Suppressor macrophage (primary cell): Measurements from ENCODE around the gene CACYBP.

ENCODE experiments used
- DNase-seq, 4 experiments: peaks; one replicate each; pipeline ENCODE4 v3.0.0-alpha.2; 2020 to 2022
- total RNA-seq, 17 experiments: gene quantifications; one replicate each; lab custom pipeline; 2026; ENCODE audit warnings: mixed read lengths in 6 of 17, inconsistent platforms in 3 of 17; lab: John Stamatoyannopoulos, UW

CACYBP gene
- total RNA-seq = 23.7 to 110 (median 67.4) reads per million in 17 experiments

GRCh38 chr1:174999936-175000696 is at the start of gene CACYBP:
CACYBP (plus strand) TSS chr1:174999947; CDS start chr1:175000181, 234 bp downstream.
- DNase-seq = peak in 2 of 4 experiments; percentile 50 to 52

- peak in 3 of 4 experiments; percentile 43 to 67 (median 53) for DNase-seq
These were observed 46.3 kb upstream of the CACYBP start for GRCh38 chr1:174953285-174954072.

- no peak for DNase-seq
These were observed 45.7 kb upstream of the CACYBP start for GRCh38 chr1:174954073-174954460.

- peak in 2 of 4 experiments; percentile 23 to 39 for DNase-seq
These were observed 44.8 kb upstream of the CACYBP start for GRCh38 chr1:174954671-174955669.

- DNase-seq = no peak
These were observed 43.7 kb upstream of the CACYBP start for GRCh38 chr1:174956086-174956485.

GRCh38 chr1:174956976-174957375 is 42.8 kb upstream of the CACYBP start:
- no peak for DNase-seq

GRCh38 chr1:174957829-174958228 is 41.9 kb upstream of the CACYBP start:
- DNase-seq = no peak

GRCh38 chr1:174958396-174958795 is 41.4 kb upstream of the CACYBP start:
- DNase-seq = no peak

- DNase-seq = peak in 2 of 4 experiments; percentile 46 to 64
These were observed 39.4 kb upstream of the CACYBP start for GRCh38 chr1:174960362-174960761.

GRCh38 chr1:174963529-174964125 is 36.1 kb upstream of the CACYBP start:
- DNase-seq = no peak

- peak; percentile 65 to 94 (median 79) for DNase-seq
These were observed 35.3 kb upstream of the CACYBP start for GRCh38 chr1:174964261-174964971.

- DNase-seq = peak; percentile 26 to 56 (median 54)
These were observed 34.8 kb upstream of the CACYBP start for GRCh38 chr1:174964972-174965361.

GRCh38 chr1:174965362-174966007 is 34.3 kb upstream of the CACYBP start:
- peak; percentile 43 to 80 (median 72) for DNase-seq

GRCh38 chr1:174966008-174966572 is 33.7 kb upstream of the CACYBP start:
- peak in 3 of 4 experiments; percentile 26 to 61 (median 52) for DNase-seq

GRCh38 chr1:174967845-174968705 is 31.7 kb upstream of the CACYBP start:
- peak; percentile 22 to 80 (median 50) for DNase-seq

- DNase-seq = peak; percentile 30 to 67 (median 46)
These were observed 30.9 kb upstream of the CACYBP start for GRCh38 chr1:174968750-174969244.

- DNase-seq = no peak
These were observed 29.8 kb upstream of the CACYBP start for GRCh38 chr1:174969977-174970376.

GRCh38 chr1:174971466-174971865 is 28.3 kb upstream of the CACYBP start:
- DNase-seq = peak in 1 of 4 experiments; percentile 7

GRCh38 chr1:174971902-174972301 is 27.8 kb upstream of the CACYBP start:
- DNase-seq = peak in 3 of 4 experiments; percentile 16 to 41 (median 19)
